Islet precursor cell (in vitro differentiated cells): ENCODE measurements around the gene ZBTB17.
"Not testable (repeated sequence)": the region's sequence is repeated elsewhere in the genome, so short reads cannot be mapped to it uniquely, and the experiment has no call there.

Source experiments
- DNase-seq: peaks from one replicate; pipeline ENCODE4 v3.0.0-alpha.2; 2018

ZBTB17 gene

DNA sequence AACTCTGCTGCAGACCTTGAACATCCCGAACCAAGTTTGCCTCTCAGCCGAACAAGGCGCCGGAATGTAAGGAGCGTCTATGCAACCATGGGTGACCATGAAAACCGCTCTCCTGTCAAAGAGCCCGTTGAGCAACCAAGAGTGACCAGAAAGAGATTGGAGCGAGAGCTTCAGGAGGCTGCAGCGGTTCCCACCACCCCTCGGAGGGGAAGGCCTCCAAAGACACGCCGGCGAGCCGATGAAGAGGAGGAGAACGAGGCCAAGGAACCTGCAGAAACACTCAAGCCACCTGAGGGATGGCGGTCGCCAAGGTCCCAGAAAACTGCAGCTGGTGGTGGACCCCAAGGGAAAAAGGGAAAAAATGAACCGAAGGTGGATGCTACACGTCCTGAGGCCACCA lies 44.0 kb downstream of the ZBTB17 start:
- no peak for DNase-seq

- DNase-seq, result no peak
These were observed 44.5 kb downstream of the ZBTB17 start for GRCh38 chr1:15931401-15931800.

- no peak for DNase-seq
These were observed 46.6 kb downstream of the ZBTB17 start for GRCh38 chr1:15928971-15929965.

DNA sequence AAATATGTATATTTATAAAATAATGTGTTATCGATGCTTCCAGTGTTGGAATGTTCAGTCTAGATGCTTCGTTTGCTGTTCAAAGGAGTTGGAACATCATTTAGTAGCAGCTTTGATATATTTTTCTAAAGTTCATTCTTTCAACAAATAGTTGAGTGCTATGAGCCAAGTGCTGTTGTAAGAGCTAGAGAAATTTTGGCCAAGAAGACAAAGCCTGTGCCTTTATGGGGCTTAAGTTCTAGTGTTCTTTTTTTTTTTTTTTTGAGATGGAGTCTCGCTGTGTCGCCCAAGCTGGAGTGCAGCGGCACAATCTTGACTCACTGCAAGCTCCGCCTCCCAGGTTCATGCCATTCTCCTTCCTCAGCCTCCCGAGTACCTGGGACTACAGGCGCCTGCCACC lies 49.5 kb downstream of the ZBTB17 start:
- DNase-seq, result not testable (repeated sequence)

DNA sequence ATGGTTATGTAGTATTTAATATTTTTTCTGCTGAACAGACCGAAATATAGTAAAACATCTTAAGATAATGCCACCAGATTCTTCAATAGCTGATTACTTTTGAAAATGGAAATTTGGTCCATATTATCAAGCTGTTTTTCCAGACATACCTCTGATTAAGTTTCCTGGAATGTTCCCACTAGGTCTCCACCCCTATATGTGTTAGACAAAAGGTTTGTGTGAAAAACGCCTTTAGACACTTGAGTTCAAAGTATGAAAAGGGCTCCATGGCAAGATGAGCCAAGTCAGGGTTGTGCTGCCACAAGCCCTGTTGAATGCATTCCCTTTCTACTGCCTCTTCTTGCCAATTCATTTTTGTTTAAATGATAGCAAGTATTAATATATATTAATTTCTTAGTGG lies 52.7 kb downstream of the ZBTB17 start:
- no peak for DNase-seq

DNA sequence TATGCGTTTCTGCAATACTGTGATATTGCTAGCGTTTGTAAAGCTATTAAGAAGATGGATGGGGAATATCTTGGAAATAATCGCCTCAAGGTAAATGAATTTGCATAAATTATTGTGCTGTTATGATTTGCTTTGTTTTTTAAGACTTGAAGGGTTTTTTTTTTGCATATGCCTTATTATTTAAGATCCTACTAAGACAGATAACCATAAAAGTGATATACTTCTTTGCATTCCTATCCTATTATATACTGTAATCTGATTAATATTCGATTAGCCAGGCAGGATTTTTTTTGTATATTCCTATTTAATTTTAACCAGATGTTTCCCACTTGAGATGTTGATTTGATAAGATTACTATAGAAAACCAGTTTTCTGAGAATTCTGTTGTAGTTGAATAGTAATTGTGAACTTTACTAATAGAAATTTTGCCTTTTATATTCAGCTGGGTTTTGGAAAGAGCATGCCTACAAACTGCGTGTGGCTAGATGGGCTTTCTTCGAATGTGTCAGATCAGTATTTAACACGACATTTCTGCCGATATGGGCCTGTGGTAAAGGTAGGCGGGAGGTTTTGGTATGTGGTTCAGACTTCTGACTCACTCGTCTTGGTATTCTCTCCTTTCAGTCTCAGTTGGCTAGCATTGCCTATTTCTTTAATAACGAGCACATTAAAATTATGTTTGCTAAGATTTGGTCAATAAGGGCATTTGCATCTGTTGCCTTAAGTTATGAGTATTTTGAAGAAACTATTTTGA lies 56.8 kb downstream of the ZBTB17 start:
- peak; percentile 69 for DNase-seq

- no peak for DNase-seq
These were observed 59.0 kb downstream of the ZBTB17 start for GRCh38 chr1:15916916-15917315.

GRCh38 chr1:15916417-15916816 lies 59.5 kb downstream of the ZBTB17 start:
- DNase-seq, result peak; percentile 64

- no peak for DNase-seq
These were observed 59.9 kb downstream of the ZBTB17 start for GRCh38 chr1:15915991-15916390.

- DNase-seq, result not testable (repeated sequence)
These were observed 62.3 kb downstream of the ZBTB17 start for GRCh38 chr1:15913607-15914006.

GRCh38 chr1:15911927-15912326 lies 64.0 kb downstream of the ZBTB17 start:
- DNase-seq, result no peak

DNA sequence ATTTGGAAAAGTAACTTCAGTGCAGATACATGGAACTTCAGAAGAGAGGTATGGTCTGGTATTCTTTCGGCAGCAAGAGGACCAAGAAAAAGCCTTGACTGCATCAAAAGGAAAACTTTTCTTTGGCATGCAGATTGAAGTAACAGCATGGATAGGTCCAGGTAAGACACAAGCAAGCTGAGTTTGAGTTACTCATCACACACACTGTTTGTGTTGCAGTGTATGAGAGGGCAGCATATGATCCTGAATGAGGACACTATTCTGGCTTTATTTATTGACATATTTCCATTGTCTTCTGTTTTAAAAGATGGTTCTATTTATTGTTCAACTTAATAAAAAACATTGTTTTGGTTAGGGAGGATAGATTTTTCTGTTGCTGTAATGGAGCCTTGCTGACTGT lies 64.8 kb downstream of the ZBTB17 start:
- no peak for DNase-seq

DNA sequence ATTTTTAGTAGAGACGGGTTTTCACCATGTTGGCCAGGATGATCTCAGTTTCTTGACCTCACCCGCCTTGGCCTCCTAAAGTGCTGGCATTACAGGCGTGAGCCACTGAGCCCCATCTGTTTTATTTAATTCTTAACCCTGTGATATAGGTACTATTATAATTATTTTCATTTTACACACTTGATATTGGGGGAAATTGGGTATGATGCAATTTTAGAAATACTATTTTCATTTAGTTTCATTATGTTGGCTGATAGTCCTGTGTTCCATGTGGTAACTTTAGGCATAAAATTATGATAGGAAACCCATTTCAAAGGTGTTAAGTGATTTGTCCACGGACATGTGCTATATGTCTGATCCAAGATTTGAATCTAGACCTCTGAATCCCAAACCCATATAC lies 67.3 kb downstream of the ZBTB17 start:
- no peak for DNase-seq

- no peak for DNase-seq
These were observed 73.0 kb downstream of the ZBTB17 start for GRCh38 chr1:15902882-15903281.

GRCh38 chr1:15900662-15901279 lies 75.1 kb downstream of the ZBTB17 start:
- DNase-seq, result no peak

- DNase-seq, result no peak
These were observed 76.6 kb downstream of the ZBTB17 start for GRCh38 chr1:15899266-15899665.

GRCh38 chr1:15896841-15897610 lies 78.9 kb downstream of the ZBTB17 start:
- DNase-seq, result not testable (repeated sequence)

DNA sequence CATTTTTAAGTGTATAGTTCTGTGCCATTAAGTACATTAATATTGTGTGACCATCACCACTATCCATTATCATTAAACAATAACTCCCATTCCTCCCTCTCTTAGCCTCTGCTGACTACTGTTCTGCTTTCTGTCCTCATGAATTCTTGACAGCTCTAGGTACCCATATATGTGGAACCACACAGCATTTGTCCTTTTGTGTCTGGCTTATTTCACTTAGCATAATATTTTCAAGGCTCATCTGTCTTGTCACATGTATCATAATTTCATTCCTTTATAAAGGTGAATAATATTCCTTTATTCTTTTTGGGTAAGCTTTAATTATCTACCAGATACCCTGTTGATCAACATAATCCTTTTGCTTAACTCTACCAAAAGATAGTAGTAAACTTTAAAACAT lies 80.7 kb downstream of the ZBTB17 start:
- no peak for DNase-seq

- not testable (repeated sequence) for DNase-seq
These were observed 82.9 kb downstream of the ZBTB17 start for GRCh38 chr1:15892857-15893599.
